HCT116 (cell line): ENCODE results near the gene RAD21L1. TPM values are rescaled to one million over a fixed set of nuclear protein-coding genes. Genes with fewer than 3 reads are reported as not detected.

Experiments used
- ATAC-seq: fragments of 200-7000 bp; cut with Tn5 transposase; 2 replicates; pipeline ENCODE4 v1.9.1; 2020; ENCODE audit warnings: mild to moderate bottlenecking, moderate library complexity
- BruUV-seq: library from RNA; stranded (reverse); fragments of 400-500 nt; replicated peaks from 2 replicates; lab custom pipeline; 2021; lab: Mats Ljungman, UMichigan
- CTCF ChIA-PET: fragments of 300-600 bp; sonication (Branson Sonifier 250); formaldehyde crosslinking; loops from one replicate; lab custom pipeline; 2021; ENCODE audit warnings: antibody characterized with exemption; lab: Charles Lee
- POLR2A ChIA-PET: fragments of 300-600, 350-600 bp; sonication (Branson Sonifier 250); formaldehyde crosslinking; loops from one replicate; lab custom pipeline; 2021; ENCODE audit warnings: antibody characterized with exemption; lab: Charles Lee
- RAD21 ChIA-PET, 2 experiments: fragments of 300-600 bp; sonication (Branson Sonifier 250); formaldehyde crosslinking; loops; one replicate each; lab custom pipeline; 2023; ENCODE audit warnings: low total read pairs in 2 of 2; ENCODE audit not compliant: uncharacterized antibody in 2 of 2, unreplicated experiment in 2 of 2, low non-redundant PET in 1 of 2; lab: Charles Lee
- DNase-seq: peaks from one replicate; pipeline ENCODE4 v3.0.0-alpha.2; 2010; ENCODE audit warnings: low read depth, low spot score
- H2AFZ ChIP-seq: fragments of 200-600 bp; shearing (Covaris generic), sonication (generic); 2 replicates; pipeline ENCODE4 v1.6.1; 2017; ENCODE audit warnings: low read depth, mixed run types, mixed read lengths, antibody characterized with exemption, low read length; ENCODE audit not compliant: poor library complexity, severe bottlenecking
- H3K27ac ChIP-seq: 2 replicates; pipeline ENCODE4 v1.5.1; 2012; ENCODE audit warnings: low read depth, low read length
- H3K27me3 ChIP-seq: fragments of 200-600 bp; sonication (generic); 2 replicates; pipeline ENCODE4 v1.6.1; 2016; ENCODE audit warnings: mixed run types, low read length, mixed read lengths; ENCODE audit not compliant: insufficient read depth
- H3K36me3 ChIP-seq, 2 experiments: fragments of 200-500 bp in 1 of 2; fragments of 200-600 bp in 1 of 2; sonication (Bioruptor generic) in 1 of 2; sonication (generic) in 1 of 2; 2 replicates each; pipeline versions ENCODE4 v1.5.1 to v1.6.1; 2014 to 2016; ENCODE audit warnings: low read length in 2 of 2, inconsistent platforms in 1 of 2, mixed read lengths in 1 of 2, mixed run types in 1 of 2; ENCODE audit not compliant: insufficient read depth in 2 of 2, control insufficient read depth in 1 of 2
- H3K4me1 ChIP-seq, 2 experiments: fragments of 200-600 bp in 1 of 2; sonication (generic) in 1 of 2; 2 replicates each; pipeline versions ENCODE4 v1.5.1 to v1.6.1; 2012 to 2017; ENCODE audit warnings: low read length in 2 of 2, inconsistent platforms in 1 of 2, mild to moderate bottlenecking in 1 of 2, mixed read lengths in 1 of 2, mixed run types in 1 of 2, moderate library complexity in 1 of 2; ENCODE audit not compliant: insufficient read depth in 2 of 2, control insufficient read depth in 1 of 2
- H3K4me2 ChIP-seq: fragments of 200-600 bp; sonication (generic); 2 replicates; pipeline ENCODE4 v1.6.1; 2017; ENCODE audit warnings: mixed run types, low read length, mixed read lengths
- H3K4me3 ChIP-seq, 2 experiments: fragments of 200-600 bp in 1 of 2; sonication (generic) in 1 of 2; replicated peaks in 1 of 2; 2 replicates each; pipeline ENCODE4 v1.5.1; 2011 to 2016; ENCODE audit warnings: low read length in 2 of 2, control low read depth in 1 of 2, low read depth in 1 of 2, mild to moderate bottlenecking in 1 of 2, mixed read lengths in 1 of 2, mixed run types in 1 of 2
- H3K79me2 ChIP-seq: fragments of 200-600 bp; sonication (generic); 2 replicates; pipeline ENCODE4 v1.6.1; 2017; ENCODE audit warnings: mild to moderate bottlenecking, mixed run types, low read length, moderate library complexity, mixed read lengths; ENCODE audit not compliant: insufficient read depth
- H3K9ac ChIP-seq: fragments of 200-600 bp; sonication (generic); 2 replicates; pipeline ENCODE4 v1.6.1; 2016; ENCODE audit warnings: low read length, mixed read lengths
- H3K9me2 ChIP-seq: fragments of 200-600 bp; sonication (generic), shearing (Covaris generic); 2 replicates; pipeline ENCODE4 v1.6.1; 2017; ENCODE audit warnings: mixed run types, mild to moderate bottlenecking, moderate library complexity; ENCODE audit not compliant: insufficient read depth
- H3K9me3 ChIP-seq, 2 experiments: fragments of 200-500 bp in 1 of 2; fragments of 200-600 bp in 1 of 2; sonication (Bioruptor generic) in 1 of 2; sonication (generic) in 1 of 2; 2 replicates each; pipeline ENCODE4 v1.6.1; 2014 to 2017; ENCODE audit warnings: low read length in 2 of 2, mixed read lengths in 2 of 2, inconsistent platforms in 1 of 2, low read depth in 1 of 2, mild to moderate bottlenecking in 1 of 2, mixed run types in 1 of 2, moderate library complexity in 1 of 2; ENCODE audit not compliant: control insufficient read depth in 1 of 2, insufficient read depth in 1 of 2
- H4K20me1 ChIP-seq: fragments of 200-600 bp; sonication (generic), shearing (Covaris generic); 2 replicates; pipeline ENCODE4 v1.6.1; 2017; ENCODE audit warnings: mixed run types, mild to moderate bottlenecking, moderate library complexity; ENCODE audit not compliant: insufficient read depth
- SRF ChIP-seq: IDR thresholded peaks from 2 replicates; pipeline ENCODE4 v1.6.1; 2012; ENCODE audit warnings: low read depth
- ZBTB33 ChIP-seq: IDR thresholded peaks from 2 replicates; pipeline ENCODE4 v1.6.1; 2011; ENCODE audit warnings: mild to moderate bottlenecking, low read length, moderate library complexity; ENCODE audit not compliant: insufficient replicate concordance; ENCODE audit errors: extremely low read depth
- ZFX ChIP-seq: fragments of 450-650 bp; IDR thresholded peaks from 2 replicates; pipeline ENCODE4 v1.6.1; 2017
- intact Hi-C: fragments of 100-400 bp; cut with micrococcal nuclease; formaldehyde crosslinking; loops from 2 replicates; pipeline ENCODE4 v1.10.0; 2022
- total RNA-seq: library from RNA; stranded (reverse); gene quantifications from one replicate; pipeline ENCODE4 v1.2.1, GENCODE V29; 2021; ENCODE audit not compliant: unreplicated experiment

Gene RAD21L1
- total RNA-seq, 1 experiment from 2014 or later, result 0.17 TPM

GRCh38 chr20:1198751-1199150, 27.1 kb upstream of the RAD21L1 start:
- DNase-seq (no peak), ATAC-seq (peak; percentile 32; the same call in 1 of the 2 replicates)
- Histone ChIP-seq H3K27me3 (no peaks in the 10 kb centered on the region), H3K79me2 (no peaks in the 10 kb centered on the region), H3K9me2 (no peaks in the 10 kb centered on the region), H3K4me1 (peaks cover 0 to 6% of the 10 kb centered on the region in 2 experiments; a peak in 1 of 4 replicates), H4K20me1 (no peaks in the 10 kb centered on the region), H3K36me3 (no peaks in the 10 kb centered on the region), H3K27ac (no peak overlapping the region), H3K4me3 (no peak overlapping the region), H3K9ac (no peak overlapping the region), H3K4me2 (no peak overlapping the region), H3K9me3 (no peaks in the 10 kb centered on the region), H2AFZ (no peak overlapping the region)
- BruUV-seq, result no TSS peak
- intact Hi-C loops, result no loop called here
- TF ChIP-seq ZFX, result 0 out of 2 replicates have a peak, but pooled peaks have one; percentile 10
- no peak for TF ChIP-seq SRF
- CTCF ChIA-PET, result interaction anchor here (2.0 kb wide), 1 partner anchor 14 kb away, joined by 5 read pairs; no protein-coding TSS in a partner anchor
- RAD21 ChIA-PET, result no interaction called here
- POLR2A ChIA-PET, result no interaction called here

GRCh38 chr20:1199212-1199873, 26.5 kb upstream of the RAD21L1 start:
- Histone ChIP-seq H3K27me3 (no peaks in the 10 kb centered on the region), H3K4me1 (peaks cover 0 to 9% of the 10 kb centered on the region in 2 experiments; a peak in 1 of 4 replicates), H3K36me3 (no peaks in the 10 kb centered on the region), H3K27ac (no peak overlapping the region), H2AFZ (no peak overlapping the region), H3K79me2 (no peaks in the 10 kb centered on the region), H3K4me3 (no peak overlapping the region), H3K9me3 (no peaks in the 10 kb centered on the region), H4K20me1 (no peaks in the 10 kb centered on the region), H3K9ac (no peak overlapping the region), H3K4me2 (no peak overlapping the region), H3K9me2 (no peaks in the 10 kb centered on the region)
- ChIA-PET POLR2A (no interaction called here), RAD21 (interaction anchor here in 1 of 2 experiments (0.6 kb wide), 1 partner anchor 381 kb away, joined by 3 read pairs; no protein-coding TSS in a partner anchor), CTCF (interaction anchor here (2.0 kb wide), 1 partner anchor 14 kb away, joined by 5 read pairs; no protein-coding TSS in a partner anchor)
- BruUV-seq, result no TSS peak
- peak; percentile 40; the same call in 1 of the 2 replicates for ATAC-seq
- no peak for DNase-seq
- TF ChIP-seq ZBTB33, result no peak
- intact Hi-C loops, result no loop called here
